NCI-H2107 (cell line): ENCODE measurements around the gene SOBP.

Experiments used
- DNase-seq: peaks from one replicate; lab custom pipeline; 2025; lab: John Stamatoyannopoulos, UW

SOBP gene

GRCh38 chr6:107589199-107589598 lies 99.3 kb downstream of the SOBP start:
- DNase-seq = no peak

GRCh38 chr6:107589934-107590333 lies 100.0 kb downstream of the SOBP start:
- DNase-seq = no peak

- DNase-seq = no peak
Observed at GRCh38 chr6:107590378-107590777, 100.5 kb downstream of the SOBP start.

GRCh38 chr6:107591346-107591745 lies 101.4 kb downstream of the SOBP start:
- DNase-seq = no peak

- DNase-seq = no peak
Observed at GRCh38 chr6:107592806-107593205, 102.9 kb downstream of the SOBP start.

GRCh38 chr6:107594736-107595135 lies 104.8 kb downstream of the SOBP start:
- DNase-seq = no peak

GRCh38 chr6:107598091-107598490 lies 108.2 kb downstream of the SOBP start:
- no peak for DNase-seq

GRCh38 chr6:107599043-107599442 lies 109.1 kb downstream of the SOBP start:
- no peak for DNase-seq

- DNase-seq = no peak
Observed at GRCh38 chr6:107600121-107600520, 110.2 kb downstream of the SOBP start.

GRCh38 chr6:107600936-107601335 lies 111.0 kb downstream of the SOBP start:
- no peak for DNase-seq

GRCh38 chr6:107601406-107601805 lies 111.5 kb downstream of the SOBP start:
- DNase-seq = no peak

GRCh38 chr6:107602321-107603005 lies 112.5 kb downstream of the SOBP start:
- DNase-seq = no peak

- no peak for DNase-seq
Observed at GRCh38 chr6:107603006-107603370, 113.1 kb downstream of the SOBP start.

- DNase-seq = no peak
Observed at GRCh38 chr6:107604549-107604948, 114.6 kb downstream of the SOBP start.

GRCh38 chr6:107606407-107606806 lies 116.5 kb downstream of the SOBP start:
- DNase-seq = no peak

GRCh38 chr6:107607116-107607515 lies 117.2 kb downstream of the SOBP start:
- DNase-seq = no peak

- no peak for DNase-seq
Observed at GRCh38 chr6:107611094-107611810, 121.3 kb downstream of the SOBP start.

- DNase-seq = no peak
Observed at GRCh38 chr6:107612762-107613415, 123.0 kb downstream of the SOBP start.

GRCh38 chr6:107613651-107614379 lies 123.9 kb downstream of the SOBP start:
- no peak for DNase-seq

- no peak for DNase-seq
Observed at GRCh38 chr6:107614828-107615227, 124.9 kb downstream of the SOBP start.

GRCh38 chr6:107616775-107617174 lies 126.9 kb downstream of the SOBP start:
- no peak for DNase-seq

- no peak for DNase-seq
Observed at GRCh38 chr6:107617341-107617932, 127.5 kb downstream of the SOBP start.
